ENCODE data around the gene MYOF. TPM values are rescaled to one million over a fixed set of nuclear protein-coding genes. Genes with fewer than 3 reads are reported as not detected.

MYOF gene
- total and polyA plus RNA-seq, 10 of the 15 experiments (the other 5 are each of a cell fraction or from before 2014, with no cell fraction given) = 0.02 to 0.59 (median 0.17) TPM

- BruUV-seq (replicated peaks) = no TSS peak
- ChIA-PET POLR2A (no interaction called here), CTCF (no interaction called here), SMC1A (ENCODE audit: uncharacterized antibody, unreplicated experiment) (no interaction called here), RAD21 (ENCODE audit: unreplicated experiment) (no interaction called here)
- no peaks in the 10 kb centered on the region for H3K4me1 ChIP-seq (ENCODE audit: control insufficient read depth, insufficient read depth, low read length)
- no peak overlapping the region for H3K4me2 ChIP-seq (ENCODE audit: control insufficient read depth, insufficient read depth)
- no peaks in the 10 kb centered on the region for H3K79me2 ChIP-seq (ENCODE audit: control insufficient read depth, insufficient read depth, low read length)
- intact Hi-C loops (cut with micrococcal nuclease; ENCODE audit: unreplicated experiment) = no loop called here
- WGBS (ENCODE audit: insufficient coverage, insufficient replicate concordance, low lambda C conversion rate, missing lambda C conversion rate) = 36% methylated on average over 3 of the region's 3 CpGs
- H3K9me3 ChIP-seq (replicated peaks; ENCODE audit: control insufficient read depth, insufficient read depth, low read length) = no peaks in the 10 kb centered on the region
- H2AFZ ChIP-seq (ENCODE audit: control insufficient read depth, low read depth, low read length) = no peak overlapping the region
- H3K27me3 ChIP-seq (replicated peaks in 1 of 2; ENCODE audit: control insufficient read depth in 2 of 2, insufficient read depth in 2 of 2, low read length in 1 of 2) = no peaks in the 10 kb centered on the region
- H3K27ac ChIP-seq (ENCODE audit: control insufficient read depth, insufficient read depth) = no peak overlapping the region
- DNase-seq (ENCODE audit: low read depth, low spot score) (no peak), FAIRE-seq (no peak), ATAC-seq (no peak)
- no peaks in the 10 kb centered on the region for H4K20me1 ChIP-seq (ENCODE audit: control insufficient read depth, insufficient read depth)
- in situ Hi-C loops (cut with MboI) = no loop called here
- TF ChIP-seq BCL11A (IDR thresholded peaks at IDR 0.05; ENCODE audit: low read depth, low read length) = no peak
- peak; percentile 61; the same call in 1 of the 2 replicates for TF ChIP-seq REST (IDR thresholded peaks at IDR 0.05; ENCODE audit: low read depth, low read length)
- H3K4me3 ChIP-seq = no peak overlapping the region
- H3K36me3 ChIP-seq (ENCODE audit: control insufficient read depth in 2 of 2, insufficient read depth in 2 of 2, low read length in 1 of 2) = no peaks in the 10 kb centered on the region
- no peak overlapping the region for H3K9ac ChIP-seq (ENCODE audit: control insufficient read depth, insufficient read depth, low read length)
Observed at GRCh38 chr10:93417266-93417665, 64.9 kb downstream of the MYOF start.

GRCh38 chr10:93416824-93417223 is 65.3 kb downstream of the MYOF start:
- H2AFZ ChIP-seq (ENCODE audit: control insufficient read depth, low read depth, low read length) = no peak overlapping the region
- H3K27ac ChIP-seq (ENCODE audit: control insufficient read depth, insufficient read depth) = no peak overlapping the region
- no peak overlapping the region for H3K4me2 ChIP-seq (ENCODE audit: control insufficient read depth, insufficient read depth)
- no peaks in the 10 kb centered on the region for H3K36me3 ChIP-seq (ENCODE audit: control insufficient read depth in 2 of 2, insufficient read depth in 2 of 2, low read length in 1 of 2)
- intact Hi-C loops (cut with micrococcal nuclease; ENCODE audit: unreplicated experiment) (no loop called here), in situ Hi-C loops (cut with MboI) (no loop called here)
- CTCF ChIA-PET = no interaction called here
- H3K79me2 ChIP-seq (ENCODE audit: control insufficient read depth, insufficient read depth, low read length) = no peaks in the 10 kb centered on the region
- SMC1A ChIA-PET (ENCODE audit: uncharacterized antibody, unreplicated experiment) = no interaction called here
- FAIRE-seq (no peak), DNase-seq (ENCODE audit: low read depth, low spot score) (no peak), ATAC-seq (no peak)
- no peak overlapping the region for H3K4me3 ChIP-seq
- H4K20me1 ChIP-seq (ENCODE audit: control insufficient read depth, insufficient read depth) = no peaks in the 10 kb centered on the region
- no peaks in the 10 kb centered on the region for H3K9me3 ChIP-seq (replicated peaks; ENCODE audit: control insufficient read depth, insufficient read depth, low read length)
- no TSS peak for BruUV-seq (replicated peaks)
- POLR2A ChIA-PET = no interaction called here
- no peaks in the 10 kb centered on the region for H3K27me3 ChIP-seq (replicated peaks in 1 of 2; ENCODE audit: control insufficient read depth in 2 of 2, insufficient read depth in 2 of 2, low read length in 1 of 2)
- no peaks in the 10 kb centered on the region for H3K4me1 ChIP-seq (ENCODE audit: control insufficient read depth, insufficient read depth, low read length)
- RAD21 ChIA-PET (ENCODE audit: unreplicated experiment) = no interaction called here
- 43% methylated on average over 4 of the region's 4 CpGs for WGBS (ENCODE audit: insufficient coverage, insufficient replicate concordance, low lambda C conversion rate, missing lambda C conversion rate)
- no peak overlapping the region for H3K9ac ChIP-seq (ENCODE audit: control insufficient read depth, insufficient read depth, low read length)
- TF ChIP-seq PAX8 (IDR thresholded peaks at IDR 0.05) = no peak
- no peak for TF ChIP-seq POLR2AphosphoS2 (IDR thresholded peaks at IDR 0.05; ENCODE audit: low read depth, low read length)
- TF ChIP-seq TAF1 (IDR thresholded peaks at IDR 0.05; ENCODE audit: borderline replicate concordance, low read depth, low read length) = no peak
- TF ChIP-seq ZBTB33 (IDR thresholded peaks at IDR 0.05) = no peak
- TF ChIP-seq ASH2L (IDR thresholded peaks at IDR 0.05; ENCODE audit: borderline replicate concordance, low read depth) = no peak
- no peak for TF ChIP-seq SKIL (IDR thresholded peaks at IDR 0.05; ENCODE audit: low read depth, poor library complexity, severe bottlenecking)
- TF ChIP-seq PML (IDR thresholded peaks at IDR 0.05; ENCODE audit: low read length) = no peak
- no peak for TF ChIP-seq RELA (IDR thresholded peaks at IDR 0.05; ENCODE audit: borderline replicate concordance, partially characterized antibody)

Data from GM12878 (cell line).